Stimulated activated CD4-positive, alpha-beta T cell treated with anti-CD3 and anti-CD28 coated beads, Interleukin-2, amount 100 ng/mL, for 24 hours (primary cell): ENCODE measurements around the gene TMEM178A.
A peak's percentile ranks its signal among the peaks of the same experiment; 100 is the strongest.
"Not testable (repeated sequence)": the region's sequence is repeated elsewhere in the genome, so short reads cannot be mapped to it uniquely, and the experiment has no call there.

Experiments
- DNase-seq, 2 donors: peaks; one replicate each; pipeline ENCODE4 v3.0.0-alpha.2; 2020

TMEM178A gene

DNA sequence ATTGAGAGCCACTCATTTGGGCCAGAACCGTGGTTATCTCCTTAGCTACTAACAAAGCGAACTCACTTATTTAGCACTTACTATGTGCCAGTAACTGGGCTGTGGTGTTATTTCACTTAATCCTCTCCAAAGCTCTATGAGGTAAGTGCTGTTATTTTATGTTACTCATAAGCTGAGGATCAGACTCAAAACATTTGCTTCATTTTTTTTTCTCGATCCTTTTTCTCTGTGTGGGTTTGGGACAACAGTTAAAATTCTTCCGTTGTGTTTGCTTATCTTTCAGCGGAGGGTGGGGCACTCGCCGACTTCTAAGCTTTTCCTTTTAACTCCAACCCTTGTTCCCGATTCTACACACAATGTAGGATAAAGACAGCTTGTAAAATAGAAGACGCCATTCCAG is 52.8 kb downstream of the TMEM178A start:
- no peak for DNase-seq

DNA sequence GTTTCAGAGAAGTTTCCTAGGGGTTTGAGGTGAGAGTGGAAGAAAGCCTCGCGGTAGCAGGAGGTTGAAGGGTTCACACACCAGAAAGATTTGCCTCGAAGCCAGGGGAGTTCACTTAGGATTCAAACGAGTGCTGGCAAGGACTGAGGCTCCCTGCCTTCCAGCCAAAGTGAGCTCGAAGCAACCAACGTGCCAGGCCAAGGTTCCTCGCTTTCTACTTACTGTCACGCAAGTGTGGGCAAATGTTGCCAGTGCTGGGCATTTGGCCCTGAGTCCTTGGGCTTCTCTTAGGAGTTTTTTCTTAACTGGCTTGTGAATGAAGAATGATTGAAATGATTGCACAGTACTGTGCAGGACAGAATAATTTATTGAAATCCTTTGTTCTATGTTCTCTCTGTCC is 53.6 kb downstream of the TMEM178A start:
- DNase-seq: no peak

DNA sequence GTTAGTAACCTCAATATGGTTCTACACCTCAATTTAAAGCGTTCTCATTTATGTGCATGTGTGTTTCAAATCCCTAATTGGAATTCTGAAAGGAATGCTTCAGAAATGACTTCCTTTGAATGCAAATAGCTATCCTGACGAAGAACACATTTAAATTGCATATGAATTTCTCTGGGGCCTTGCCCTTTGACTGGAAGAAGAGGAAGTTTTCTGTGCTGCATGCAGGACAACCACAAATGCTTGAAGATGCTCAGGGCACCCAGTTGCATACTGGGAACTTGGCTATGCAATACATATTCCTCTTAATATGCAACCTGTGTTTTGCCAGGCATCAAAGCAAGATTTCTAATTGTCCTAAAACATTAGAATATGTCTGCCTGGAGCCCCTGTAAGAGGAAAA is 55.3 kb downstream of the TMEM178A start:
- no peak for DNase-seq

DNA sequence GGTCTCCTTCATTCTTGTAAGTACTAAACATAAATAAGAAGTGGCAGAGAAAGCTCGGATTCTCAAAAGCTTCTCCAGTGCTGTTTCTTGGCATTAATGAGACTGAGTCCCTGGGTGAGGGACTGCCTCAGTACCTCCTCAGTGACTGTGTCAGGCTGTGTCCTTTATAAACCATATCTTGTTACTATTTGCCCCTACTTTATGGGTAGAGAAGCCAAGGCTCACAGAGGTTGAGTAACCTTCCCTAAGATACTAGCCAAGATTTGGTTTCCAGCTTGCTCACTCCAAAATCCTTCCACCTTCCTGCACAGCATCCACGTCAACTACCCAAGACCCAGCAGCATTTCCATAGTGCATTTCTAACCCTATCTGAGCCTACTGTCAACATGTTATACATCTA is 57.8 kb downstream of the TMEM178A start:
- DNase-seq: no peak

DNA sequence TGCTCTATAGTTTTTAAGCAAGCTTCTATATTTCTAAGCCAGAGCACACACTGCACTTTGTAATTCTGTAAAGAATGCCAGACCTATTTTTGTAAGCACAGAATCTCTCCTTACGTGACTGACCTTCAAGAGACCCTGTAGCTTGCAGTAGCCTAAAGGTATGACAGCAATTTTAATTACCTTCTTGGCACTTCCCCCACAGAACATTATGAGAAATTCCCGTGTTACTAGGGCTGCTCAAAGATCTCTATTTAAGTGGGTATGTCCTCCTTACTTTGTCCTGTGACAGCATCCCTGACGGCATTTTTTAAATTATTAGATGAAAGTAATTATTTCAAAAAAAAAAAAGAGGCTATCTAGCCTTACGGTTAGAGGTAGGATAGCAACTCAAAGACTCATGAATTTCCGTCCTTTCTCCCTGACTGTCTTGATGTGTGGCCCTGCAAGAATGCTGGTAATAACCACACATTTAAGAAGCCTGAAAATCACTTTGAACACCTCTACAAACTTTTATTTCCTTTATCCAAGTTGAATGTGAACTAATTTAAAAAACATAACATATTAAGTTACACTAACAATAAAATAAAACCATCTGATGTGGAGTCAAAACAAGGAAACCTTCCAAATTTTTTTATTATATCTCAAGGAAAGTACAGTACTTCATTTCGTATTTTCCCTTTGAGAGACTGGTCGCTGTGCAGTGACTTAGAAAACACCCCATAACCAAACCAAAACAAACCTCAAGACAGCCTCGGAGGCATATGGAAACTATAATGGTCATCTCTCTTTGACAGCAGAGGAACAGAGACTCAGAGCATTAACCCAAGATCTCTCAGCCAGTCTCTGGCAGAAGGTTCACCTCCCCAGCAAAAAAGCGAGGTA is 58.5 kb downstream of the TMEM178A start:
- no peak for DNase-seq

DNA sequence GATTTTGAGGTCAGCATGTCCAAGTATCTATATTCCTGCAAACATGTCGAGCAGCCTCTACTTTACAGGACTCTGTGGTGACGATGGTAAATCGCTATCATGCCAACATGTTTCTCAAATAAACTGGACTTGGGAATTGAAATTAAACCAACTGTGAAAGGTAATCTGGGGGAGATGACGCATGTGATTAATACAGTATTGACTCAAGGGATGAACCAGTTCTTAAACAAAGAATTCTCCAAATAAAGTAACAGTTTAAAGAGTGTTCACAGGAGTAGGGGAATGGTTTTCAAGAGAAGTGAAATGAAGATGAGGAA is 59.1 kb downstream of the TMEM178A start:
- DNase-seq: no peak

DNA sequence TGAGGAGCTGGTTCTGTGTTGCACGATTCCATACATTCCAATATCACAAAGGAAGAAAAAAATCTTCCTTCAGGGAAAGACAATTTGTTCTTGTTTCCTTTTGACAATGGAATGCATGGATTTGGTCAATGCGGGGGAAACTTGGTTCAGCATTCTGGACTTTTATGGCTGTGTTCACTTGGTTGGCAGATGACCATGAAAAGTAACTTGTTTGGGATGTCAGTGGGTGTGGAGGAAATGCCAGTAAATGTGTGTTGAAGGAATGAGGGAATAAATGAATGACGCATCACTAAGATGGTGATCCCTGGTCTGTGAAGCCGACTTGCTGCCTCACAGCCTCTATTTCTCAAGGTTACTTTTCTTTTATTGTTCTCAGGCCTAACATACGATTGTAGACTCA is 59.7 kb downstream of the TMEM178A start:
- no peak for DNase-seq

DNA sequence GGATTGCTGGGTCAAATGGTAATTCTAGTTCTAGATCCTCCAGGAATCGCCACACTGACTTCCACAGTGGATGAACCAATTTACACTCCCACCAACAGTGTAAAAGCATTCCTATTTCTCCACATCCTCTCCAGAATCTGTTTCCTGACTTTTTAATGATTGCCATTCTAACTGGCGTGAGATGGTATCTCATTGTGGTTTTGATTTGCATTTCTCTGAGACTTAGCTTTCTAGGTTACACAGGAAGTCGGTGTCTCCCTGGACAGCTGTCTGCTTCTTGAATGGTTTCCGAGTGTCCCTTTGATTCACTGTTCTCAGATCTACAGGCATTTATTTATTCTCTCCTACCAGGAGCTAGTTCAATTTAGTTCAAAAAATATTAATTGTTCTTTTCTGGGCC is 62.4 kb downstream of the TMEM178A start:
- DNase-seq: not testable (repeated sequence)

DNA sequence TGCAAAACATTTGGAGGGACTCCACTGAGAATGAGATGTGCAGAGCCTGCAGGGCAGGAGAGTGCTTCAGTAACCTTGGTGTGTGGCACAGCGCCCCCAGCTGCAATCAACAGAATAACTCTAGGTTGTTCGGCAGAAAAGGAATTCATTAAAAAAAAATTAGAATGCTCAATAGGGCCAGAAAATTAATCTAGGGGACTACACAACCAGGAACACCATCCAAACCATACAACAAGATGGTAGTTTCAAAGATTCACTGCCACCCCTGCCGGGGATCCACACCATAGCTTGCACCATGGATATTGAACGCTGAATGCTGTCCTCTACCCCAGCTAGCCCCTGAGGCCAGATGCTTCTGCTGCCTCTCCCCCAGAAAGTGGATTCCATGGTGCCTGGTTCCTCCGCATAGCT is 63.2 kb downstream of the TMEM178A start:
- peak; percentile 35 to 54 for DNase-seq

DNA sequence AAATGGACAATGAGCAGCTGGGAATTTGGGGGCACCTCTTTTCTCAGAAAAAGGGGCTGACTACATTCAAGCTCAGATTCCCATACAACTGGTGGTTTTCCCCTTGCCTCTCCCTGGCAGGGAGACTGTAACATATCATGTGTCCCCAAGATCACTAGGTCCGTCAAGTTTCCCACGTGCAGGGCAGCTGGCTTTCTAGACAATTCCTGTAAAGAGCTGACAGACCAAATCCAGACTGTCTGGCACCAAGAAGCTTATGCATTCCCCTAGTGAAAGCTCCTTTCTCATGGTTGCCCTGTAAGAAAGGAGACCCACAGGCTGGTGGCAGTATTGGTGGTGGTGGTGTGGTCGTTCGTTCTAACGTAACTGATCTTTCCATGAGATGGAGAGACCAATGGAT is 64.6 kb downstream of the TMEM178A start:
- DNase-seq: no peak

DNA sequence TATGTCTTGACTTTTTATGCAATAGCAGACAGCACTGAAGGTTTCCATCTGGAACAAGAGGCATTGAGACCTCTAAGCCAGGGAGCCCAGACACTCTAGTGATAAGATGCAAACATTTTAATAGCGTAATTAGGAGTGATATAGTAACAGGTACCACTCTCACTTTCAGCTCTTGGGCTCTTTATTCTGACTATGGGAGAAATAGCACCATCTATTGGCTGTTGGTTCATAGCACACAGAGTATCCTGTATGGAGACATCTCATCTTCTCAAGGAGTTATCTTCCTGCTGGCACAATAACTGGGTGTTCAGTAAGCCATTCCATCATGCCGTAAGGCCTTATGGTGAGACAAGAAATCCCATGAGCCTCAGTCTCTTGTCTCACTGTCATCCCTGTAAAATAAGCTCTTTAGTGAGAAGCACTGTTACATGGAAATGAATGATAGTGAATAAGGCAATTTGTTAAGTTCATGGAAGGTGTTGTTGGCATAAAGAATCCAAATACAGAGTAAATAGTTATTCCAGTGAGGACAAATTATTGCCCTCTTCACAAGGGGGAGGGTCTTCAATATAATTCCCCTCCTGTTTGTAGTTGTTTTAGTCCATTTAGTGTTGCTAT is 65.1 kb downstream of the TMEM178A start:
- DNase-seq: no peak

DNA sequence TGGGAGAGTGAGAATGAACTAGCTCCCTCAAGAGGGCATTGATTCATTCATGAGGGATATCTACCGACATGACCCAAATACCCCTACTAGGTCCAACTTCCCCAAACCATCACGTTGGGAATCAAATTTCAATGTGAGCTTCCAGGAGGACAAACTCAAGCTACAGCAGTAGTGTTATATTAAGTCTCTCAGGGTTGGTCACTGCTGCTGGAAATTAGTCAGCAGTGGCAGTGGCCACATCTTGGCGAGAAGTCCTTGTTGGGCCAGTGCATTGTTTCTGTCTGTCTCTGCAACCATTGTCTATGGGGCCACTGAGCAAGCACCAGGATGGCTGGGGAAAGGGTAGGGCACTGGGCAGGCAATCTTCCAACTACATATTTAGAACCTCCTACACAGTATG is 65.8 kb downstream of the TMEM178A start:
- DNase-seq: no peak

DNA sequence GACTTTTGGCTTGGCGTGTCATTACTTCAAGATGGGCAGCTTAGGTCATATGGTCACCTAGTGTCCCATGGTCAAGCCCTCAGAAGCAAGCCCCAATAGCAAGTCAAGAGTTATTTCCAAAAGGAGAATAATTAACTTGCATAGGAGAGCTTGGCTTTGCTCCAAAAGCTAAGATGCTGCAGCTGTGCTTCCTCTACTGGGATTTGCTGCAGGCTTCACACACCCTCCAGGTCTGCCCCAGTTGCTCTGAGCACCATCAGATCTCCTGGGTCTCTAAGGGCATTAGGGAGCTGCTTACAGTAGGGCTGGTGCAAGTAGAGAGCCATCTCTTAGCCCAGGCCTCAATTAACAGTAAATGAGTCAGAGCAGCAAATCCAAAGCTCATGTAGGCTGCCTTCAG is 66.8 kb downstream of the TMEM178A start:
- DNase-seq: no peak

DNA sequence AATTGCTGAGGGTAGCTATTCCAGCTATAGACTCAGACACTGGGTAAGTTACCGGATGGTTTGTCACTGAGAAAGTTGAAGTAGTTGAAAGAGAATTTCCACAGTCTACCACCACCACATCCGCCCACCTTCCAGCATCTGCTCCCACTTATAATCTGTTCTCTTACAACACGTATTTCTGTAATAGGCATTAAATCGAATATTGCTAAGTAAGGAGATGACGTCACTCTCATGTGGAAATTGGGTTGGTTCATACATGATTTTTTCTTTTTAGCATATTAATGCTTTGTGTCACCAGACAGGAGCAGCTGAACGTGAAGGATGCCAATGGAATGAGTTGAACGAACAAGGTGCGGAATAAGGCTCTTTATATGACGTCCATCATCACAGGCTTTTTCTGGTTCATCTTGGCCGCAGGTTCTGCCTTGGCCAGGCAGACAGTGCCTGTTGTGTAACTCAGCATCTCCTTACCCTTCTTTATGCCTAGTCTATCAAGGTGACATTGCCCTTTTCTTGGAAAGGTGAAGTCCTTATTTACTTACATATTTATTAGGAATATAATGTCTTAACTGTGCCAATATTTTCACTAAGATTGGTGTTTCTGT is 67.5 kb downstream of the TMEM178A start:
- DNase-seq: no peak

DNA sequence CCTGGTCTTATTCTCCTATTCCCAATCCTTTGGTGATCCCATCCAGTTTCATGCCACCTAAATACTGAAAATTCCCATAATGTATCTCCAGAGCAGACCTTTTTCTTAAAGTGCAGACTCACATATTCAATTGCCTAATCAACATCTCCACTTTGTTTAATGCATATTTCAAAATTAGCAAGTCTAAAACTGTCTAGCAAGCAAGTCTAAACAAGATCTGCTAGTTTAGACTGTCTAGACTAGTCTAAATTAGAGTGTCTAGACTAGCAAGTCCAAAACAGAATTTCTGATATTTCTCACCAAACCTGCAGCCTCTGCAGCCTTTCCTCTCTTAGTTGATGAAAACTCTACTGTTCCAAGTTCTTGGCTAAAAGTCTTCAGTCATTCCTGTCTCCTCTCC is 68.7 kb downstream of the TMEM178A start:
- DNase-seq: no peak

DNA sequence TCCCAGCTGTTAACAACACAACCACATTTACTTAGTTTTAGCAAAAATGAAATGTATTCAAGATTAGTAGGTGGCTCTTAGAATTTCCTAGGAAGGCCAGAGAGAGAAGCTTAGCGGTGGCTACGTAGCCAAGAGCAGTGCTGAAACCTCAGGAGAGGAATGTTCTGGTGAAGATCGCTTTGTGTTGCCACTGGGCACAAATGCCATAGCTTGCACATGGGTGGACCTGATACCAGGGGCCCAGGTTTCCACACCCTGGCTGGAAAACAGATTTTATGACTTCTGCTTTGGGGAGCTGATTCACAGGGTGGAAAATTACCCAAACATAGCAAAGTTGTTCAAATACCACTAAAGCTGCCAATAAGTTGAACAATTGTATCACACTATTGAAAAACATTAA is 69.9 kb downstream of the TMEM178A start:
- no peak for DNase-seq

DNA sequence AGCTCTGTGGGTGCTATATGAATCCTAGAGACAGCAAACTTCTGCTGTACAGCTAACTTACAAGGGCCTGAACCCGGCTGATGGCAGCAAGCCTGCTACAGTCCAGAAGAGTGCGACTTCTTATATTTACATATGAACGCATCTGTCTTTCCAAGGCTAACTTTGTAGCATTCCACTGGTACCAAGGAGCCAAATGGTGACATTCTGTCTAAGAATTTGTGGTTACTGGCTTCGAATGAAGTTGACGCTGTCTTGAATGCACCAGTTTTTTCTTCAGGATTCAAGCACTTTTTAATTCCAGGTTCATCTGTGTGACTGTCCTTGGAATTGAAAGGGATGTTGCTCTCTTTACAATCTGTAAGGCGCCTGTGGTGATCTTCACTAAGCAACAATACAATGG is 70.9 kb downstream of the TMEM178A start:
- no peak for DNase-seq

DNA sequence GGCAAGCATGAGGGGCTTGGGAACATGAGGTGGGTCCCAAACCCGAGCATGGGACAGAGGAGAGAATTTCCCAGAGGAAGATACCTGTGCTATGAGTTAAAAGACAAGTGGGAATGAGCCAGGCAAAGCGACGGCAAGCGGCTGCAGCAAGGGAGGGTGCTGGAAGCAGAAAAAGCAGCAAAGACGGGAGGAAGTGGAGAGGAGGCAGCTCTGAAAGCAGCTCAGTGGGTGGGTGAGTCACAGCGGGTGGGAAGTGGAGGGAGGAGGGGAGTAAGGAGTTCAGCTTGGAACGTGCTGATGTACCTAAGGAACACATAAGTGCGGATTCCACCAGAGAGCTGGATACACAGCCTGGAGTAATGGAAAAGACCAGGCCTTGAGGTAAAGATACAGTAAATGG is 71.9 kb downstream of the TMEM178A start:
- DNase-seq: peak in 1 of 2 donors; percentile 7

DNA sequence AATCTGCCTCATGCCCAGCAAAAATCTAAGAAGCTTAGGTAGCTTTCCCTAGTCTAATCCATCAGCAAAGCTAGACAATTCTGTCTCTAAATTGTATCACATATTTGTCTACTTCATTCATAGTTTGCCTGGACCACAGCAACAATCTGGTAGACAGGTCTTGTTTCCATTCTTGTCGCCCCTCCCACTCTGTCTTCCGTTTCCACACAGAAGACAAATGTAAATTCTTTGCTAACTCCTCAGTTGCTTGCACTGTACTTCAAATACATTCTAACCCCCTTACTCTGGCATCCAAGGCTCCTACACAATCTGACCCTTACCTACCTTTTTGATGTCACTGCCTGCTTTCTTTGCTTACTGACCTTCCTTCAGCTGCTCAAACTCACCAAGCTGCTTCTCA is 73.2 kb downstream of the TMEM178A start:
- DNase-seq: no peak

DNA sequence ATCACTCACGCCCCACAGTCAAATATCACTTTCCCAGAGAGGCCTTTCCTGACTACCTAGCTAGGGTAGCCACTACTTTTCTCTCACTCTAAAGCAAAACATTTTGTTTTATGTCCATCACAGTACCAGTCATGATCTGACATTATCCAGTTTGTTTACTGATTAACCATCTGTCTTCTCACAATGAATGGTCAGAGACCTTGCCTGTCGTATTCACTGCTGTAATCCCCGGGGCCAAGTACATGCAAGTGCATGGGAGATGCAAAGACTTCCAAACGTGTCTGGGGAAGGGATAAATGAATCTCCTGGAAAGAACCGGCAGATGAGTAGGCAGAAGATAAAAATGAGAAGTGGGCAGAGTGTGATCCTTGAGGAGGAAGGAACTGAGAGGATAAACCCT is 73.7 kb downstream of the TMEM178A start:
- no peak for DNase-seq

DNA sequence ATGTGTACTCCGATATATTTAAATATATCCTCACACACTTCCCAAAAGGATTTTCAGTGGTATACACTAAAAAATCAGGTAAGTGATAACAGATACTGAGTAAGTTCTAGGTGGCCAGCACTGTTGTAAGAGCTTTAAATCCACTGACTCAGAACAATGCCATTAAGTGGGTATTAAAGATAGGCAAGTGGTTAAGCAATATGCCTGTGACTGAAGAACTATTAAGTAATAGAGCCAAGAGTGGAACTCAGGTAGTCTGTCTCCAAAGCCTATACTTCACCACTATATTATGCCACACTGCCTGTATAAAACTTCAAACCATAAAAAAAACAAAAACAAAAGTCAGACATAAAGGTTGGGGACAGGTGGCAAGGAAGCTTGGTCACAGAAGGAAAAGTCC is 76.2 kb downstream of the TMEM178A start:
- DNase-seq: no peak

DNA sequence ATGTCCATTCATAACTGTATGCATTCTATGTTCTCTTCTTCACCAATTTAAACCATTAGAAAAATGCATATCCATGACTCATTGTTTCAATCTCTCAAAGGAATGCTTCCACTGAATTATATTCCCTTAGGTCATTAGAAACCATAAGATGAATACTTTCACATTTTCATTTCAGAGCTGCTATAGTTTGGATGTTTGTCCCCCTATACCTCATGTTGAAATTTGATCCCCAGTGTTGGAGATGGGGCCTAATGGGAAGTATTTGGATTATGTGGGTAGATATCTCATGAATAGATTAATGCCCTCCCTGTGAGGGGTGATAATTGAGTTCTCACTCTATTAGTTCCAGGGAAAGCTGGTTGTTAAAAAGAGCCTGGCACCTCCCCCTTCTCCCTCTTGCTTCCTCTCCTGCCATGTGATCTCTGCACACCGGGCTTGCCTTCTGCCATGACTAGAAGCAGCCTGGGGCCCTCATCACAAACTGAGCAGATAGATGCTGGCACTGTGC is 77.6 kb downstream of the TMEM178A start:
- no peak for DNase-seq

DNA sequence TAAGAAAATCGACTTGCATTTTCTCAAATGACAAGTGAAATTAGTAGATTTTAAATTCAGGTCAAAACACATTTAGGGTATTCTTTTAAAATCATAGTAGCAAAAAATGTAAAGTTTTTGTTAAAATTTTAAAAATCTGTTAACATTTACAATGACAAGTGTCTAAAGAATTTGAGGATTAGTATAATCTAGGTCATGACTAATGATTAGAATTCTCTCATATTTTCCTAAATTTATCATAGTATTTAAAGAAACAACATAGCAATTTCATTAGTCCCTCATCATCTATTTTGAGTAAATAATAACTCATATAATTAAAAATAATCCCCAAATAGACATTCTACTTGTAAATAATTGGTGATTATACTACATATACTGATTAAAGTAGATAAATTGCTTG is 89.7 kb downstream of the TMEM178A start:
- DNase-seq: no peak

DNA sequence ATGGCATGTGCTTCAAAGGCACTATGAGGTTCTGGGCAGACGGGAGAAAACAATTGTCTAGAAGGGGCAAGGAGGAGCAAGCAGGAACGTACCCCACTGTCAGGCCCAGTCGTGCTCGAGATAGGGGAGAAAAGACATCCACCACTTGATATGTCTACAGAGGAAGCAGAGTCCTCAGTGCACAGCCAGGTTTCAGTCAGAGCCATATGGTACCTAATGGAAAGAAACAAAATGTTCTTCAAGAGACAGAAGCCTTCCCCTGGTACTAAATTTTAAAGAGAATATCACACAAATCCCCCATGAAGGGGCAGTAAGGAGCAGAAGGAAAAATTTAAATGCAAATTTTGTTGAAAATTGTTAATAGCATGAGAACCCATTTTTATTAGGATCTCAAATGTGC is 91.4 kb downstream of the TMEM178A start:
- no peak for DNase-seq
